ENCODE results near the gene DGKB. TPM values are rescaled to one million over a fixed set of nuclear protein-coding genes. Genes with fewer than 3 reads are reported as not detected.
"Not testable (repeated sequence)": the region's sequence is repeated elsewhere in the genome, so short reads cannot be mapped to it uniquely, and the experiment has no call there.

The DGKB gene
- total and polyA plus RNA-seq, 9 donors, result under 0.01 to 1.3 (median 0.28) TPM; not detected in 2

GRCh38 chr7:14286036-14286435 lies 616.5 kb downstream of the DGKB start:
- Histone ChIP-seq H3K4me3 (no peak overlapping the region), H3K9me3 (no peaks in the 10 kb centered on the region), H3K27me3 (no peaks in the 10 kb centered on the region), H3K27ac (no peak overlapping the region), H3K36me3 (no peaks in the 10 kb centered on the region), H3K4me1 (ENCODE audit: insufficient read depth) (no peaks in the 10 kb centered on the region)
- TF ChIP-seq EP300 (IDR thresholded peaks at IDR 0.05) (no peak), CTCF (IDR thresholded peaks at IDR 0.05) (no peak), POLR2A (IDR thresholded peaks at IDR 0.05) (no peak)
- DNase-seq, result no peak
- 66 to 68% (median 66%) methylated on average over 4 of the region's 4 CpGs for WGBS, 3 donors
- intact Hi-C loops (cut with DNase I), result no loop called here

GRCh38 chr7:14279065-14279871 lies 623.3 kb downstream of the DGKB start:
- H3K4me3 ChIP-seq; H3K27me3 ChIP-seq; intact Hi-C loops (cut with DNase I); H3K27ac ChIP-seq; H3K36me3 ChIP-seq; H3K9me3 ChIP-seq; H3K4me1 ChIP-seq (ENCODE audit: insufficient read depth); DNase-seq: not testable (repeated sequence)
- WGBS, 3 donors, result 40 to 68% (median 41%) methylated on average over 10 to 21 of the region's 21 CpGs

GRCh38 chr7:14275356-14275755 lies 627.2 kb downstream of the DGKB start:
- Histone ChIP-seq H3K27ac (no peak overlapping the region), H3K36me3 (no peaks in the 10 kb centered on the region), H3K4me3 (no peak overlapping the region), H3K4me1 (ENCODE audit: insufficient read depth) (no peaks in the 10 kb centered on the region), H3K9me3 (no peaks in the 10 kb centered on the region), H3K27me3 (no peaks in the 10 kb centered on the region)
- no peak for DNase-seq
- TF ChIP-seq EP300 (IDR thresholded peaks at IDR 0.05) (no peak), CTCF (IDR thresholded peaks at IDR 0.05) (no peak), POLR2A (IDR thresholded peaks at IDR 0.05) (no peak)
- 79 to 88% (median 87%) methylated on average over 2 of the region's 2 CpGs for WGBS, 3 donors
- intact Hi-C loops (cut with DNase I), result no loop called here

GRCh38 chr7:14271441-14271840 lies 631.1 kb downstream of the DGKB start:
- Histone ChIP-seq H3K27ac (no peak overlapping the region), H3K9me3 (no peaks in the 10 kb centered on the region), H3K27me3 (no peaks in the 10 kb centered on the region), H3K36me3 (no peaks in the 10 kb centered on the region), H3K4me3 (no peak overlapping the region), H3K4me1 (ENCODE audit: insufficient read depth) (no peaks in the 10 kb centered on the region)
- no peak for TF ChIP-seq EP300 (IDR thresholded peaks at IDR 0.05)
- intact Hi-C loops (cut with DNase I), result no loop called here
- 90 to 94% (median 90%) methylated on average over 3 of the region's 3 CpGs for WGBS, 3 donors
- DNase-seq, result no peak

GRCh38 chr7:14270099-14270498 lies 632.5 kb downstream of the DGKB start:
- Histone ChIP-seq H3K9me3 (no peaks in the 10 kb centered on the region), H3K27ac (no peak overlapping the region), H3K36me3 (no peaks in the 10 kb centered on the region), H3K4me1 (ENCODE audit: insufficient read depth) (no peaks in the 10 kb centered on the region), H3K27me3 (no peaks in the 10 kb centered on the region), H3K4me3 (no peak overlapping the region)
- no peak for DNase-seq
- WGBS, 3 donors, result 82 to 86% (median 84%) methylated on average over 5 of the region's 5 CpGs
- TF ChIP-seq POLR2A (IDR thresholded peaks at IDR 0.05) (no peak), EP300 (IDR thresholded peaks at IDR 0.05) (no peak), CTCF (IDR thresholded peaks at IDR 0.05) (no peak)
- intact Hi-C loops (cut with DNase I), result no loop called here

Measured in ovary (tissue), 9 donors.